ENCODE results near the gene UCK1. TPM values are rescaled to one million over a fixed set of nuclear protein-coding genes. Genes with fewer than 3 reads are reported as not detected.

Gene UCK1
- total and polyA plus RNA-seq, 2 of the 13 experiments (the other 11 are each of a cell fraction or from before 2014, with no cell fraction given) = 11.0 to 24.1 TPM

DNA sequence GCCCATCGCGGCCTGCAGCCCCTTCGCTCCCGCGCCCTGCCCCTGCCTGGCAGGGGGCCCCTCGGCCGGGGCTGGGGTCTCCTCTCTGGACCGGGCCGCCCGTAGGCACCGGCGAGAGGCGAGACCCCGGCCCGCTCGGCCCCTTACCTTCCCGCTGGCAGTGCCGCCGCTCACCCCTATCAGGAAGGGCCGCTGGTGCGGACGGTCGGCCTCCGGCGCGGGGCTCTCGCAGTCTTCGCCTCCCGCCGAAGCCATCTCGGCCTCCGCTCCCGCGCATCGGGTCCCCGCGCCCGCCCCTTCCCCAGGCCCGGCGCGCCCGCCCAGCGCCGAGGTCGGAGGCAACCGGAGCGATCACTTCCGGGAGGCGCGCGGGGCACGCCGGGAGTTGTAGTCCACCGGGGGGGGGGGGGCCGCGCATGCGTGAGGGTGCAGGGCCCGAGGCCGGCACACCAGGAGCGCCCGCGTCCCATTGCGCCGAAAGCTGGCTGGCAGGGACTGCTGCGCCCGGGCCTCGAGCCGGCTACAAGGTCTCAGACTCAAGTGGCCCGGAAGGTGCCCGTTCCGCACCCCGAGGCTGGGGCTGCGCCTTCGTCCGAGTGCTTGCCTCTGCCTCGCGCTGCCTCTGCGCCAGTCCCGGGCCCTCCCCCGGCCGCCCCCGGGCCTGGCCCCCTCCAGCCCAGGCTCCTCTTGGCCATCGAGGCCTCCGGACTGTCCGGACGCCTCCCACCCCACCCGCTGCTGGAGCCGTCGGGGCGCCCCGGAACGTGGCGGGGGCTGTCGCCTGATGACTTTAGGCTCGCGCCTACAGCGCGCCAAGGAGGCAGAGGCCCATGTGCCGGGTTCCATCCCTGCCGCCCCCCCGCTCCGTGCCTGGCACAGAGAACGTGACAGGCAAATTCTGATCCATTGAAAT is at the start of gene UCK1 (continued):
- TF ChIP-seq, protein P1, sequence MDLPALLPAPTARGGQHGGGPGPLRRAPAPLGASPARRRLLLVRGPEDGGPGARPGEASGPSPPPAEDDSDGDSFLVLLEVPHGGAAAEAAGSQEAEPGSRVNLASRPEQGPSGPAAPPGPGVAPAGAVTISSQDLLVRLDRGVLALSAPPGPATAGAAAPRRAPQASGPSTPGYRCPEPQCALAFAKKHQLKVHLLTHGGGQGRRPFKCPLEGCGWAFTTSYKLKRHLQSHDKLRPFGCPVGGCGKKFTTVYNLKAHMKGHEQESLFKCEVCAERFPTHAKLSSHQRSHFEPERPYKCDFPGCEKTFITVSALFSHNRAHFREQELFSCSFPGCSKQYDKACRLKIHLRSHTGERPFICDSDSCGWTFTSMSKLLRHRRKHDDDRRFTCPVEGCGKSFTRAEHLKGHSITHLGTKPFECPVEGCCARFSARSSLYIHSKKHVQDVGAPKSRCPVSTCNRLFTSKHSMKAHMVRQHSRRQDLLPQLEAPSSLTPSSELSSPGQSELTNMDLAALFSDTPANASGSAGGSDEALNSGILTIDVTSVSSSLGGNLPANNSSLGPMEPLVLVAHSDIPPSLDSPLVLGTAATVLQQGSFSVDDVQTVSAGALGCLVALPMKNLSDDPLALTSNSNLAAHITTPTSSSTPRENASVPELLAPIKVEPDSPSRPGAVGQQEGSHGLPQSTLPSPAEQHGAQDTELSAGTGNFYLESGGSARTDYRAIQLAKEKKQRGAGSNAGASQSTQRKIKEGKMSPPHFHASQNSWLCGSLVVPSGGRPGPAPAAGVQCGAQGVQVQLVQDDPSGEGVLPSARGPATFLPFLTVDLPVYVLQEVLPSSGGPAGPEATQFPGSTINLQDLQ (CRISPR knock-in tag; IDR thresholded peaks at IDR 0.05) = no peak
- no peak; the same call in 1 of the 2 replicates for TF ChIP-seq ISL2 (CRISPR knock-in tag; IDR thresholded peaks at IDR 0.05)
- TF ChIP-seq, protein P2, sequence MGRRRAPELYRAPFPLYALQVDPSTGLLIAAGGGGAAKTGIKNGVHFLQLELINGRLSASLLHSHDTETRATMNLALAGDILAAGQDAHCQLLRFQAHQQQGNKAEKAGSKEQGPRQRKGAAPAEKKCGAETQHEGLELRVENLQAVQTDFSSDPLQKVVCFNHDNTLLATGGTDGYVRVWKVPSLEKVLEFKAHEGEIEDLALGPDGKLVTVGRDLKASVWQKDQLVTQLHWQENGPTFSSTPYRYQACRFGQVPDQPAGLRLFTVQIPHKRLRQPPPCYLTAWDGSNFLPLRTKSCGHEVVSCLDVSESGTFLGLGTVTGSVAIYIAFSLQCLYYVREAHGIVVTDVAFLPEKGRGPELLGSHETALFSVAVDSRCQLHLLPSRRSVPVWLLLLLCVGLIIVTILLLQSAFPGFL (CRISPR knock-in tag; IDR thresholded peaks at IDR 0.05) = no peak
- TF ChIP-seq CHD2 (IDR thresholded peaks at IDR 0.05; ENCODE audit: low read depth, low read length) = no peak
- no peak for TF ChIP-seq ETV6 (CRISPR knock-in tag; conservative IDR thresholded peaks at IDR 0.05)
- no peak for TF ChIP-seq WIZ (CRISPR knock-in tag; IDR thresholded peaks at IDR 0.05)
- TF ChIP-seq, protein P3, sequence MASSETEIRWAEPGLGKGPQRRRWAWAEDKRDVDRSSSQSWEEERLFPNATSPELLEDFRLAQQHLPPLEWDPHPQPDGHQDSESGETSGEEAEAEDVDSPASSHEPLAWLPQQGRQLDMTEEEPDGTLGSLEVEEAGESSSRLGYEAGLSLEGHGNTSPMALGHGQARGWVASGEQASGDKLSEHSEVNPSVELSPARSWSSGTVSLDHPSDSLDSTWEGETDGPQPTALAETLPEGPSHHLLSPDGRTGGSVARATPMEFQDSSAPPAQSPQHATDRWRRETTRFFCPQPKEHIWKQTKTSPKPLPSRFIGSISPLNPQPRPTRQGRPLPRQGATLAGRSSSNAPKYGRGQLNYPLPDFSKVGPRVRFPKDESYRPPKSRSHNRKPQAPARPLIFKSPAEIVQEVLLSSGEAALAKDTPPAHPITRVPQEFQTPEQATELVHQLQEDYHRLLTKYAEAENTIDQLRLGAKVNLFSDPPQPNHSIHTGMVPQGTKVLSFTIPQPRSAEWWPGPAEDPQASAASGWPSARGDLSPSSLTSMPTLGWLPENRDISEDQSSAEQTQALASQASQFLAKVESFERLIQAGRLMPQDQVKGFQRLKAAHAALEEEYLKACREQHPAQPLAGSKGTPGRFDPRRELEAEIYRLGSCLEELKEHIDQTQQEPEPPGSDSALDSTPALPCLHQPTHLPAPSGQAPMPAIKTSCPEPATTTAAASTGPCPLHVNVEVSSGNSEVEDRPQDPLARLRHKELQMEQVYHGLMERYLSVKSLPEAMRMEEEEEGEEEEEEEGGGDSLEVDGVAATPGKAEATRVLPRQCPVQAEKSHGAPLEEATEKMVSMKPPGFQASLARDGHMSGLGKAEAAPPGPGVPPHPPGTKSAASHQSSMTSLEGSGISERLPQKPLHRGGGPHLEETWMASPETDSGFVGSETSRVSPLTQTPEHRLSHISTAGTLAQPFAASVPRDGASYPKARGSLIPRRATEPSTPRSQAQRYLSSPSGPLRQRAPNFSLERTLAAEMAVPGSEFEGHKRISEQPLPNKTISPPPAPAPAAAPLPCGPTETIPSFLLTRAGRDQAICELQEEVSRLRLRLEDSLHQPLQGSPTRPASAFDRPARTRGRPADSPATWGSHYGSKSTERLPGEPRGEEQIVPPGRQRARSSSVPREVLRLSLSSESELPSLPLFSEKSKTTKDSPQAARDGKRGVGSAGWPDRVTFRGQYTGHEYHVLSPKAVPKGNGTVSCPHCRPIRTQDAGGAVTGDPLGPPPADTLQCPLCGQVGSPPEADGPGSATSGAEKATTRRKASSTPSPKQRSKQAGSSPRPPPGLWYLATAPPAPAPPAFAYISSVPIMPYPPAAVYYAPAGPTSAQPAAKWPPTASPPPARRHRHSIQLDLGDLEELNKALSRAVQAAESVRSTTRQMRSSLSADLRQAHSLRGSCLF (CRISPR knock-in tag; IDR thresholded peaks at IDR 0.05; ENCODE audit: borderline replicate concordance) = no peak
- TF ChIP-seq, protein P4, sequence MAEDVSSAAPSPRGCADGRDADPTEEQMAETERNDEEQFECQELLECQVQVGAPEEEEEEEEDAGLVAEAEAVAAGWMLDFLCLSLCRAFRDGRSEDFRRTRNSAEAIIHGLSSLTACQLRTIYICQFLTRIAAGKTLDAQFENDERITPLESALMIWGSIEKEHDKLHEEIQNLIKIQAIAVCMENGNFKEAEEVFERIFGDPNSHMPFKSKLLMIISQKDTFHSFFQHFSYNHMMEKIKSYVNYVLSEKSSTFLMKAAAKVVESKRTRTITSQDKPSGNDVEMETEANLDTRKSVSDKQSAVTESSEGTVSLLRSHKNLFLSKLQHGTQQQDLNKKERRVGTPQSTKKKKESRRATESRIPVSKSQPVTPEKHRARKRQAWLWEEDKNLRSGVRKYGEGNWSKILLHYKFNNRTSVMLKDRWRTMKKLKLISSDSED (CRISPR knock-in tag; IDR thresholded peaks at IDR 0.05) = no peak
- no peak for TF ChIP-seq TARDBP (CRISPR knock-in tag; IDR thresholded peaks at IDR 0.05)
- TF ChIP-seq NRL (CRISPR knock-in tag; IDR thresholded peaks at IDR 0.05; ENCODE audit: borderline replicate concordance) = no peak
- 0 out of 2 replicates have a peak, but pooled peaks have one; percentile 24 for TF ChIP-seq IRX3 (CRISPR knock-in tag; IDR thresholded peaks at IDR 0.05; ENCODE audit: borderline replicate concordance, low read depth)
- TF ChIP-seq, protein P5, sequence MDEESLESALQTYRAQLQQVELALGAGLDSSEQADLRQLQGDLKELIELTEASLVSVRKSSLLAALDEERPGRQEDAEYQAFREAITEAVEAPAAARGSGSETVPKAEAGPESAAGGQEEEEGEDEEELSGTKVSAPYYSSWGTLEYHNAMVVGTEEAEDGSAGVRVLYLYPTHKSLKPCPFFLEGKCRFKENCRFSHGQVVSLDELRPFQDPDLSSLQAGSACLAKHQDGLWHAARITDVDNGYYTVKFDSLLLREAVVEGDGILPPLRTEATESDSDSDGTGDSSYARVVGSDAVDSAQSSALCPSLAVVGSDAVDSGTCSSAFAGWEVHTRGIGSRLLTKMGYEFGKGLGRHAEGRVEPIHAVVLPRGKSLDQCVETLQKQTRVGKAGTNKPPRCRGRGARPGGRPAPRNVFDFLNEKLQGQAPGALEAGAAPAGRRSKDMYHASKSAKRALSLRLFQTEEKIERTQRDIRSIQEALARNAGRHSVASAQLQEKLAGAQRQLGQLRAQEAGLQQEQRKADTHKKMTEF (CRISPR knock-in tag; IDR thresholded peaks at IDR 0.05) = peak; percentile 23; the same call in 1 of the 2 replicates
- TF ChIP-seq ZNF468 (CRISPR knock-in tag; IDR thresholded peaks at IDR 0.05) = no peak
- TF ChIP-seq ZNF10 (CRISPR knock-in tag; IDR thresholded peaks at IDR 0.05; ENCODE audit: borderline replicate concordance, low read depth) = no peak
- no peak for TF ChIP-seq XBP1 (CRISPR knock-in tag; IDR thresholded peaks at IDR 0.05)
- no peak for TF ChIP-seq ONECUT2 (CRISPR knock-in tag; IDR thresholded peaks at IDR 0.05)

Data from HepG2 (cell line).